Neural cell (in vitro differentiated cells): Measurements from ENCODE around the gene GPRC5B.

Experiments
- EP300 ChIP-seq: fragments of 450-650 bp; conservative IDR thresholded peaks from 2 replicates; pipeline ENCODE4 v1.6.1; 2014; ENCODE audit warnings: antibody characterized with exemption, mild to moderate bottlenecking, moderate library complexity; ENCODE audit not compliant: poor library complexity, severe bottlenecking
- TF ChIP-seq, protein P1 (sequence below): fragments of 450-650 bp; IDR thresholded peaks from 2 replicates; pipeline ENCODE4 v1.5.1; 2014; ENCODE audit warnings: antibody characterized with exemption, mild to moderate bottlenecking, moderate library complexity; ENCODE audit not compliant: poor library complexity, severe bottlenecking
- TF ChIP-seq, protein P2 (sequence below): IDR thresholded peaks from 2 replicates; pipeline ENCODE4 v1.6.1; 2012; ENCODE audit warnings: borderline replicate concordance

DNA sequence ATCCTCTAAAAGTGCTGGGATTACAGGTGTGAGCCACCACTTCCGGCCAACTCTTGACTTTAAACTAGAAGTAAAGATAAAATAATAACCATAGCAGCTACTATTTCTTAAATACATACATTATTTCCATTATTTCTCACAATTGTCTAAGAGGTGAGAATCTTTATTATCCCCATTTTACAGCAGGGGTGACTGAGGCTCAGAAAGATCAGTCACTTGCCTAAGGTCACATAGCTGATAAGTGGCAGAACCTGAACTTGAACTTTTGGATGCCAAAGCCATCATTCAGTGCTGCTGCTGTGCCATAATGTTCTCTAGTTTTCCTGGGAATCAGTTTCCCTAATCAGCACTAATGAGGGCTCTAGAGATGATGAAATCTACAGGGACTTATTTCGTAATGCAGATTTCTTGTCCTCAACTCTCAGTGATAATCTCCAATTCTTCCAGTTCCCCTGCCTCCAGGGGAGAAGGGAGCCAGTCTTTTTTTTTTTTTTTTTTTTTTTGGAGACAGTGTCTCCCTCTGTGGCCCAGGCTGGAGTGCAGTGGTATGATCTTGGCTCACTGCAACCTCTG, 25.2 kb upstream of the GPRC5B start:
- TF ChIP-seq, protein P1, sequence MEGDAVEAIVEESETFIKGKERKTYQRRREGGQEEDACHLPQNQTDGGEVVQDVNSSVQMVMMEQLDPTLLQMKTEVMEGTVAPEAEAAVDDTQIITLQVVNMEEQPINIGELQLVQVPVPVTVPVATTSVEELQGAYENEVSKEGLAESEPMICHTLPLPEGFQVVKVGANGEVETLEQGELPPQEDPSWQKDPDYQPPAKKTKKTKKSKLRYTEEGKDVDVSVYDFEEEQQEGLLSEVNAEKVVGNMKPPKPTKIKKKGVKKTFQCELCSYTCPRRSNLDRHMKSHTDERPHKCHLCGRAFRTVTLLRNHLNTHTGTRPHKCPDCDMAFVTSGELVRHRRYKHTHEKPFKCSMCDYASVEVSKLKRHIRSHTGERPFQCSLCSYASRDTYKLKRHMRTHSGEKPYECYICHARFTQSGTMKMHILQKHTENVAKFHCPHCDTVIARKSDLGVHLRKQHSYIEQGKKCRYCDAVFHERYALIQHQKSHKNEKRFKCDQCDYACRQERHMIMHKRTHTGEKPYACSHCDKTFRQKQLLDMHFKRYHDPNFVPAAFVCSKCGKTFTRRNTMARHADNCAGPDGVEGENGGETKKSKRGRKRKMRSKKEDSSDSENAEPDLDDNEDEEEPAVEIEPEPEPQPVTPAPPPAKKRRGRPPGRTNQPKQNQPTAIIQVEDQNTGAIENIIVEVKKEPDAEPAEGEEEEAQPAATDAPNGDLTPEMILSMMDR = no peak
- no peak for TF ChIP-seq EP300
- TF ChIP-seq, protein P2, sequence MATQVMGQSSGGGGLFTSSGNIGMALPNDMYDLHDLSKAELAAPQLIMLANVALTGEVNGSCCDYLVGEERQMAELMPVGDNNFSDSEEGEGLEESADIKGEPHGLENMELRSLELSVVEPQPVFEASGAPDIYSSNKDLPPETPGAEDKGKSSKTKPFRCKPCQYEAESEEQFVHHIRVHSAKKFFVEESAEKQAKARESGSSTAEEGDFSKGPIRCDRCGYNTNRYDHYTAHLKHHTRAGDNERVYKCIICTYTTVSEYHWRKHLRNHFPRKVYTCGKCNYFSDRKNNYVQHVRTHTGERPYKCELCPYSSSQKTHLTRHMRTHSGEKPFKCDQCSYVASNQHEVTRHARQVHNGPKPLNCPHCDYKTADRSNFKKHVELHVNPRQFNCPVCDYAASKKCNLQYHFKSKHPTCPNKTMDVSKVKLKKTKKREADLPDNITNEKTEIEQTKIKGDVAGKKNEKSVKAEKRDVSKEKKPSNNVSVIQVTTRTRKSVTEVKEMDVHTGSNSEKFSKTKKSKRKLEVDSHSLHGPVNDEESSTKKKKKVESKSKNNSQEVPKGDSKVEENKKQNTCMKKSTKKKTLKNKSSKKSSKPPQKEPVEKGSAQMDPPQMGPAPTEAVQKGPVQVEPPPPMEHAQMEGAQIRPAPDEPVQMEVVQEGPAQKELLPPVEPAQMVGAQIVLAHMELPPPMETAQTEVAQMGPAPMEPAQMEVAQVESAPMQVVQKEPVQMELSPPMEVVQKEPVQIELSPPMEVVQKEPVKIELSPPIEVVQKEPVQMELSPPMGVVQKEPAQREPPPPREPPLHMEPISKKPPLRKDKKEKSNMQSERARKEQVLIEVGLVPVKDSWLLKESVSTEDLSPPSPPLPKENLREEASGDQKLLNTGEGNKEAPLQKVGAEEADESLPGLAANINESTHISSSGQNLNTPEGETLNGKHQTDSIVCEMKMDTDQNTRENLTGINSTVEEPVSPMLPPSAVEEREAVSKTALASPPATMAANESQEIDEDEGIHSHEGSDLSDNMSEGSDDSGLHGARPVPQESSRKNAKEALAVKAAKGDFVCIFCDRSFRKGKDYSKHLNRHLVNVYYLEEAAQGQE = no peak
